ENCODE measurements around the gene SMIM24. TPM values are rescaled to one million over a fixed set of nuclear protein-coding genes. Genes with fewer than 3 reads are reported as not detected.

The SMIM24 gene
- total and polyA plus RNA-seq, 9 of the 15 experiments (the other 6 are each of a cell fraction or from before 2014, with no cell fraction given), result 0.45 to 12.3 (median 1.4) TPM; not detected in 1

GRCh38 chr19:3452171-3452941 lies 28.0 kb downstream of the SMIM24 start:
- POLR2A ChIA-PET, result interaction anchor here (0.5 kb wide), 1 partner anchor 87 kb away, joined by 4 read pairs; no protein-coding TSS in a partner anchor

More at GRCh38 chr19:3452171-3452941, 28.0 kb downstream of the SMIM24 start:
- CTCF ChIA-PET (ENCODE audit: low intra/inter-chr PET ratio), result no interaction called here
- peaks cover 91% of the 10 kb centered on the region for H3K36me3 ChIP-seq (ENCODE audit: control insufficient read depth, insufficient read depth, low read length)
- peak in 1 of 4 experiments; percentile 17 for DNase-seq (ENCODE audit: extremely low read depth in 1 of 4, low spot score in 3 of 4)
- no peak overlapping the region for H2AFZ ChIP-seq (ENCODE audit: low read depth, low read length)
- no peak overlapping the region for H3K27ac ChIP-seq (ENCODE audit: extremely low read depth, low read depth, low read length)
- no TSS peak for BruUV-seq (replicated peaks)
- intact Hi-C loops (cut with micrococcal nuclease), result no loop called here
- no peak overlapping the region for H3K4me2 ChIP-seq (ENCODE audit: insufficient read depth, low read length)
- H3K9me1 ChIP-seq (ENCODE audit: control insufficient read depth, insufficient read depth, low read length), result no peaks in the 10 kb centered on the region
- no peaks in the 10 kb centered on the region for H3K9me3 ChIP-seq (replicated peaks; ENCODE audit: control insufficient read depth, insufficient read depth, low read depth, low read length)
- in situ Hi-C loops (cut with MboI), result no loop called here
- TF ChIP-seq RBM22 (IDR thresholded peaks at IDR 0.05; ENCODE audit: low read depth, low read length, poor library complexity, severe bottlenecking), result peak; percentile 50
- TF ChIP-seq ZBTB33 (CRISPR knock-in tag; IDR thresholded peaks at IDR 0.05), result 0 out of 2 replicates have a peak, but pooled peaks have one; percentile 57
- TF ChIP-seq ZBED1 (IDR thresholded peaks at IDR 0.05), result no peak
- no peak for TF ChIP-seq E2F1 (CRISPR knock-in tag; IDR thresholded peaks at IDR 0.05)
- no peak for TF ChIP-seq DDX20 (tag; IDR thresholded peaks at IDR 0.05; ENCODE audit: low read depth)
- peak; percentile 58; the same call in 1 of the 2 replicates for TF ChIP-seq POLR2G (IDR thresholded peaks at IDR 0.05; ENCODE audit: low read depth, low read length)
- no peak for TF ChIP-seq E2F4 (CRISPR knock-in tag; IDR thresholded peaks at IDR 0.05; ENCODE audit: low read depth)
- peaks cover 5% of the 10 kb centered on the region; the same call in 2 of the 3 replicates for H3K79me2 ChIP-seq (ENCODE audit: control insufficient read depth, insufficient read depth, low read length)
- H4K20me1 ChIP-seq (replicated peaks; ENCODE audit: control insufficient read depth, insufficient read depth, low read length), result peaks cover 8% of the 10 kb centered on the region
- no peak for FAIRE-seq
- no peak overlapping the region for H3K4me3 ChIP-seq
- 96% methylated on average over 32 of the region's 38 CpGs for WGBS (ENCODE audit: insufficient coverage, low coverage, missing lambda C conversion rate)
- no peaks in the 10 kb centered on the region for H3K27me3 ChIP-seq (ENCODE audit: control insufficient read depth in 2 of 2, insufficient read depth in 2 of 2, low read length in 2 of 2)
- ATAC-seq, result no peak
- no peak overlapping the region for H3K9ac ChIP-seq (ENCODE audit: insufficient read depth in 1 of 2, low read depth in 2 of 2, low read length in 2 of 2)
- peaks cover 3 to 37% of the 10 kb centered on the region in 2 experiments; a peak in 2 of 5 replicates for H3K4me1 ChIP-seq (replicated peaks in 1 of 2; ENCODE audit: control insufficient read depth in 2 of 2, insufficient read depth in 2 of 2, low read length in 2 of 2)
